Lower leg skin (tissue), 3 donors: Measurements from ENCODE around the gene CCDC136.

ENCODE experiments used
- POLR2A ChIP-seq, 2 donors: fragments of 450-650 bp; IDR thresholded peaks; one replicate each; pipeline ENCODE4 v1.6.1; 2016 to 2017; ENCODE audit warnings: antibody characterized with exemption in 2 of 2, mild to moderate bottlenecking in 1 of 2, moderate library complexity in 1 of 2
- TF ChIP-seq, protein P1 (sequence below), 3 donors: fragments of 450-650 bp; IDR thresholded peaks; one replicate each; pipeline ENCODE4 v1.5.1; 2016; ENCODE audit warnings: antibody characterized with exemption in 3 of 3, mild to moderate bottlenecking in 3 of 3, moderate library complexity in 2 of 3

GRCh38 chr7:128809363-128809762 is 17.6 kb downstream of the CCDC136 start:
- TF ChIP-seq, protein P1, sequence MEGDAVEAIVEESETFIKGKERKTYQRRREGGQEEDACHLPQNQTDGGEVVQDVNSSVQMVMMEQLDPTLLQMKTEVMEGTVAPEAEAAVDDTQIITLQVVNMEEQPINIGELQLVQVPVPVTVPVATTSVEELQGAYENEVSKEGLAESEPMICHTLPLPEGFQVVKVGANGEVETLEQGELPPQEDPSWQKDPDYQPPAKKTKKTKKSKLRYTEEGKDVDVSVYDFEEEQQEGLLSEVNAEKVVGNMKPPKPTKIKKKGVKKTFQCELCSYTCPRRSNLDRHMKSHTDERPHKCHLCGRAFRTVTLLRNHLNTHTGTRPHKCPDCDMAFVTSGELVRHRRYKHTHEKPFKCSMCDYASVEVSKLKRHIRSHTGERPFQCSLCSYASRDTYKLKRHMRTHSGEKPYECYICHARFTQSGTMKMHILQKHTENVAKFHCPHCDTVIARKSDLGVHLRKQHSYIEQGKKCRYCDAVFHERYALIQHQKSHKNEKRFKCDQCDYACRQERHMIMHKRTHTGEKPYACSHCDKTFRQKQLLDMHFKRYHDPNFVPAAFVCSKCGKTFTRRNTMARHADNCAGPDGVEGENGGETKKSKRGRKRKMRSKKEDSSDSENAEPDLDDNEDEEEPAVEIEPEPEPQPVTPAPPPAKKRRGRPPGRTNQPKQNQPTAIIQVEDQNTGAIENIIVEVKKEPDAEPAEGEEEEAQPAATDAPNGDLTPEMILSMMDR (IDR thresholded peaks at IDR 0.05): no peak
- TF ChIP-seq POLR2A (IDR thresholded peaks at IDR 0.05): no peak
